NCI-H2227 (cell line): Measurements from ENCODE around the gene MEGF6.

Experiments
- DNase-seq: peaks from one replicate; lab custom pipeline; 2025; ENCODE audit not compliant: unreplicated experiment; lab: John Stamatoyannopoulos, UW

MEGF6 gene

GRCh38 chr1:3522564-3523265, 88.6 kb downstream of the MEGF6 start:
- no peak for DNase-seq

GRCh38 chr1:3522112-3522511, 89.2 kb downstream of the MEGF6 start:
- DNase-seq, result no peak

GRCh38 chr1:3521426-3521825, 89.9 kb downstream of the MEGF6 start:
- no peak for DNase-seq

GRCh38 chr1:3520419-3521378, 90.6 kb downstream of the MEGF6 start:
- DNase-seq, result no peak

- DNase-seq, result no peak
These were observed 91.9 kb downstream of the MEGF6 start for GRCh38 chr1:3519301-3519885.

GRCh38 chr1:3518756-3519155, 92.6 kb downstream of the MEGF6 start:
- DNase-seq, result no peak

- no peak for DNase-seq
These were observed 93.1 kb downstream of the MEGF6 start for GRCh38 chr1:3518256-3518655.

GRCh38 chr1:3516911-3517675, 94.2 kb downstream of the MEGF6 start:
- no peak for DNase-seq

GRCh38 chr1:3516481-3516869, 94.8 kb downstream of the MEGF6 start:
- DNase-seq, result no peak

GRCh38 chr1:3515774-3516480, 95.4 kb downstream of the MEGF6 start:
- DNase-seq, result no peak

- no peak for DNase-seq
These were observed 96.0 kb downstream of the MEGF6 start for GRCh38 chr1:3515272-3515671.

- no peak for DNase-seq
These were observed 96.9 kb downstream of the MEGF6 start for GRCh38 chr1:3514404-3514803.

- no peak for DNase-seq
These were observed 99.5 kb downstream of the MEGF6 start for GRCh38 chr1:3511856-3512255.

- DNase-seq, result no peak
These were observed 100.0 kb downstream of the MEGF6 start for GRCh38 chr1:3511306-3511705.

GRCh38 chr1:3510956-3511250, 100.4 kb downstream of the MEGF6 start:
- no peak for DNase-seq

- DNase-seq, result no peak
These were observed 101.0 kb downstream of the MEGF6 start for GRCh38 chr1:3510136-3510955.

GRCh38 chr1:3509721-3510120, 101.6 kb downstream of the MEGF6 start:
- no peak for DNase-seq

GRCh38 chr1:3508757-3509415, 102.4 kb downstream of the MEGF6 start:
- no peak for DNase-seq

GRCh38 chr1:3507636-3508275, 103.6 kb downstream of the MEGF6 start:
- DNase-seq, result no peak
